ENCODE data around the gene UVSSA.
"Not testable (repeated sequence)": the region's sequence is repeated elsewhere in the genome, so short reads cannot be mapped to it uniquely, and the experiment has no call there.

The UVSSA gene

GRCh38 chr4:1379801-1380331 is 32.9 kb downstream of the UVSSA start:
- no peak for DNase-seq

- no peak for DNase-seq
These were observed 33.6 kb downstream of the UVSSA start for GRCh38 chr4:1380368-1381151.

- no peak for DNase-seq
These were observed 34.2 kb downstream of the UVSSA start for GRCh38 chr4:1381181-1381621.

GRCh38 chr4:1381944-1382541 is 35.0 kb downstream of the UVSSA start:
- no peak for DNase-seq

GRCh38 chr4:1382776-1383727 is 36.0 kb downstream of the UVSSA start:
- DNase-seq: no peak

- DNase-seq: no peak
These were observed 37.0 kb downstream of the UVSSA start for GRCh38 chr4:1383728-1384591.

- DNase-seq: no peak
These were observed 37.8 kb downstream of the UVSSA start for GRCh38 chr4:1384675-1385372.

GRCh38 chr4:1385373-1386340 is 38.6 kb downstream of the UVSSA start:
- DNase-seq: no peak

- not testable (repeated sequence) for DNase-seq
These were observed 46.4 kb downstream of the UVSSA start for GRCh38 chr4:1393363-1393762.

GRCh38 chr4:1393866-1394265 is 46.9 kb downstream of the UVSSA start:
- no peak for DNase-seq

- DNase-seq: not testable (repeated sequence)
These were observed 47.8 kb downstream of the UVSSA start for GRCh38 chr4:1394554-1395388.

- DNase-seq: not testable (repeated sequence)
These were observed 48.4 kb downstream of the UVSSA start for GRCh38 chr4:1395389-1395820.

- no peak for DNase-seq
These were observed 49.2 kb downstream of the UVSSA start for GRCh38 chr4:1395941-1396805.

GRCh38 chr4:1396806-1397455 is 49.9 kb downstream of the UVSSA start:
- DNase-seq: peak; percentile 26

- DNase-seq: peak; percentile 24
These were observed 51.9 kb downstream of the UVSSA start for GRCh38 chr4:1398681-1399507.

GRCh38 chr4:1399508-1400190 is 52.6 kb downstream of the UVSSA start:
- DNase-seq: no peak
